HG02852 (cell line): Measurements from ENCODE around the gene TIMM17B.
A peak's percentile ranks its signal among the peaks of the same experiment; 100 is the strongest.

Experiments
- ATAC-seq: cut with Tn5 transposase; IDR thresholded peaks from one replicate; pipeline ENCODE4 v1.9.1; 2021; ENCODE audit warnings: mild to moderate bottlenecking, moderate library complexity; ENCODE audit not compliant: unreplicated experiment

Gene TIMM17B

GRCh38 chrX:48919360-48919841 is 21.8 kb upstream of the TIMM17B start:
- no peak for ATAC-seq

- ATAC-seq: peak; percentile 74
Observed at GRCh38 chrX:48918643-48919340, 21.2 kb upstream of the TIMM17B start, which contains the start of gene PIM2. Gene PIM2 (minus strand): TSS chrX:48919024. CDS start chrX:48918834, 190 bp downstream.

- no peak for ATAC-seq
Observed at GRCh38 chrX:48918301-48918642, 20.7 kb upstream of the TIMM17B start.

GRCh38 chrX:48917139-48918001 is 19.8 kb upstream of the TIMM17B start:
- peak; percentile 39 for ATAC-seq

GRCh38 chrX:48914593-48915493 is 17.3 kb upstream of the TIMM17B start:
- no peak for ATAC-seq

GRCh38 chrX:48913605-48914366 is 16.2 kb upstream of the TIMM17B start:
- no peak for ATAC-seq

GRCh38 chrX:48911412-48912182 is 14.0 kb upstream of the TIMM17B start, which contains the start of gene SLC35A2:
Gene SLC35A2 (minus strand): TSS chrX:48911646. CDS start chrX:48911636, 10 bp downstream.
- ATAC-seq: peak; percentile 68

GRCh38 chrX:48910926-48911411 is 13.4 kb upstream of the TIMM17B start:
- no peak for ATAC-seq

- ATAC-seq: no peak
Observed at GRCh38 chrX:48909703-48910294, 12.2 kb upstream of the TIMM17B start.

GRCh38 chrX:48908600-48908999 is 11.0 kb upstream of the TIMM17B start:
- ATAC-seq: no peak

- no peak for ATAC-seq
Observed at GRCh38 chrX:48905090-48905790, 7.7 kb upstream of the TIMM17B start.

GRCh38 chrX:48904626-48905025 is 7.1 kb upstream of the TIMM17B start:
- ATAC-seq: no peak

- no peak for ATAC-seq
Observed at GRCh38 chrX:48904180-48904579, 6.6 kb upstream of the TIMM17B start.

GRCh38 chrX:48903290-48903689 is 5.7 kb upstream of the TIMM17B start:
- ATAC-seq: no peak

- ATAC-seq: no peak
Observed at GRCh38 chrX:48902776-48903175, 5.2 kb upstream of the TIMM17B start.

- ATAC-seq: no peak
Observed at GRCh38 chrX:48902135-48902534, 4.6 kb upstream of the TIMM17B start.

GRCh38 chrX:48901069-48901468 is 3.5 kb upstream of the TIMM17B start:
- no peak for ATAC-seq

- ATAC-seq: no peak
Observed at GRCh38 chrX:48899078-48899410, 1.5 kb upstream of the TIMM17B start.
